Transverse colon (tissue), 4 donors: ENCODE measurements around the gene ADGRL2.

Source experiments
- POLR2A ChIP-seq: fragments of 450-650 bp; IDR thresholded peaks from one replicate; pipeline ENCODE4 v1.6.1; 2016; ENCODE audit warnings: antibody characterized with exemption, mild to moderate bottlenecking, moderate library complexity
- POLR2AphosphoS5 ChIP-seq, 3 donors: sonication (generic); formaldehyde crosslinking; IDR thresholded peaks; one replicate each; pipeline ENCODE4 v1.6.1; 2016; ENCODE audit warnings: antibody characterized with exemption in 3 of 3
- TF ChIP-seq, protein P1 (sequence below), 5 experiments: fragments of 200-600 bp in 3 of 5; fragments of 450-650 bp in 2 of 5; sonication (generic) in 3 of 5; IDR thresholded peaks; 1 replicate in 2 of 5; 2 replicates in 3 of 5; pipeline ENCODE4 v1.5.1; 2016 to 2017; ENCODE audit warnings: antibody characterized with exemption in 5 of 5, inconsistent platforms in 3 of 5, mild to moderate bottlenecking in 2 of 5, moderate library complexity in 1 of 5

DNA sequence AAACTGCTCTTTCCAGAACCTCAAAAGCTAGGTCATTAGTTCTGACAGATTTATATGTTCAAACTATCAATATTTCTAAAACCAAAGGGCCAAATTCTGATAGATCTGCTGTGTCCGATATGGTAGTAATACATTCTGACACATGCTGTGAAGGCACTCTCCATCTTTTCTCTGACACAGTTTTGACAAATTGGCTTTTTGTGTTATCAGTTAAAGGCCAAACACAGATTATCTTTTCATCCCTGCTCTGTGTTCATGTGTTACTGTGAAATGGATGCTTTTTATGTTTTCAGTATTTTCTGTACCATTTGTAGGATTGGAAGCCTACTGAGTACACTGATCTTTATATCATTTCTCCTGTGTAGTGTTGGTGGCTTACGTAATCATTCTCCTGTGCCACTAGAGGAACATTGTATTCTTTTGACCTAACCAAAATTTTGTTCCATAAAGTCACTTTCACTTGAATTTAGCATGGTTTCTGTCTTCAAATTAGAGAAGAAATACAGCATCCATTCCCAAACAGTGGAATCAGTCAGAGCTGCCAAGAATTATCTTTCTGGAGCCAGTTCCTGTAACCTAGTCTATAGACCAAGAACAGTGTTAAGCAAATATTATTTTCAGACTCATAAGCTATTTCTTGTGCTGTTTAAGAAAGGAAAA lies 137.2 kb downstream of the ADGRL2 start:
- TF ChIP-seq, protein P1, sequence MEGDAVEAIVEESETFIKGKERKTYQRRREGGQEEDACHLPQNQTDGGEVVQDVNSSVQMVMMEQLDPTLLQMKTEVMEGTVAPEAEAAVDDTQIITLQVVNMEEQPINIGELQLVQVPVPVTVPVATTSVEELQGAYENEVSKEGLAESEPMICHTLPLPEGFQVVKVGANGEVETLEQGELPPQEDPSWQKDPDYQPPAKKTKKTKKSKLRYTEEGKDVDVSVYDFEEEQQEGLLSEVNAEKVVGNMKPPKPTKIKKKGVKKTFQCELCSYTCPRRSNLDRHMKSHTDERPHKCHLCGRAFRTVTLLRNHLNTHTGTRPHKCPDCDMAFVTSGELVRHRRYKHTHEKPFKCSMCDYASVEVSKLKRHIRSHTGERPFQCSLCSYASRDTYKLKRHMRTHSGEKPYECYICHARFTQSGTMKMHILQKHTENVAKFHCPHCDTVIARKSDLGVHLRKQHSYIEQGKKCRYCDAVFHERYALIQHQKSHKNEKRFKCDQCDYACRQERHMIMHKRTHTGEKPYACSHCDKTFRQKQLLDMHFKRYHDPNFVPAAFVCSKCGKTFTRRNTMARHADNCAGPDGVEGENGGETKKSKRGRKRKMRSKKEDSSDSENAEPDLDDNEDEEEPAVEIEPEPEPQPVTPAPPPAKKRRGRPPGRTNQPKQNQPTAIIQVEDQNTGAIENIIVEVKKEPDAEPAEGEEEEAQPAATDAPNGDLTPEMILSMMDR (IDR thresholded peaks at IDR 0.05), result no peak
- no peak for TF ChIP-seq POLR2A
- no peak for TF ChIP-seq POLR2AphosphoS5 (IDR thresholded peaks at IDR 0.05)
